ENCODE data around the gene ROR2. TPM values are rescaled to one million over a fixed set of nuclear protein-coding genes. Genes with fewer than 3 reads are reported as not detected.

Gene ROR2
- total and polyA plus RNA-seq, 2 donors (not counting 3 experiments of a cell fraction or from before 2014, with no cell fraction given) = not detected

- H3K9me1 ChIP-seq (replicated peaks; ENCODE audit: control insufficient read depth, extremely low read depth, insufficient read depth, low read length) = no peaks in the 10 kb centered on the region
- H3K9me3 ChIP-seq (replicated peaks; ENCODE audit: control insufficient read depth, insufficient read depth, low read length) = no peaks in the 10 kb centered on the region
- CTCF ChIA-PET = no interaction called here
- no peaks in the 10 kb centered on the region for H3K36me3 ChIP-seq (ENCODE audit: control insufficient read depth in 2 of 2, extremely low read depth in 1 of 2, insufficient read depth in 2 of 2, low read length in 2 of 2)
- H3K4me3 ChIP-seq (replicated peaks in 1 of 3; ENCODE audit: insufficient read depth in 1 of 3, low read depth in 1 of 3, low read length in 3 of 3) = no peak overlapping the region
- no peaks in the 10 kb centered on the region for H3K4me1 ChIP-seq (ENCODE audit: control insufficient read depth, extremely low read depth, insufficient read depth, low read length)
- no peaks in the 10 kb centered on the region for H4K20me1 ChIP-seq (replicated peaks; ENCODE audit: control insufficient read depth, extremely low read depth, insufficient read depth, low read length)
- DNase-seq (ENCODE audit: low read depth, low spot score) = no peak
- intact Hi-C loops (cut with micrococcal nuclease) = no loop called here
- no peak overlapping the region for H3K27ac ChIP-seq (ENCODE audit: insufficient read depth, low read depth, low read length)
- H3K79me2 ChIP-seq (ENCODE audit: control insufficient read depth, insufficient read depth, low read length) = no peaks in the 10 kb centered on the region
- dilution Hi-C loops (cut with MboI; ENCODE audit: extremely low pct_ligation_motif_present, low sequenced_read_pairs) = no loop called here
- H3K4me2 ChIP-seq (ENCODE audit: insufficient read depth, low read length) = no peak overlapping the region
- POLR2A ChIA-PET = no interaction called here
- no peak overlapping the region for H2AFZ ChIP-seq (ENCODE audit: low read depth, low read length)
- peaks cover 0 to 3% of the 10 kb centered on the region in 2 experiments for H3K27me3 ChIP-seq (ENCODE audit: control insufficient read depth in 2 of 2, insufficient read depth in 2 of 2, low read length in 2 of 2)
- no peak for FAIRE-seq
- BruUV-seq (replicated peaks) = no TSS peak
- no peak overlapping the region for H3K9ac ChIP-seq (replicated peaks; ENCODE audit: extremely low read depth, insufficient read depth, low read length)
- no peak for TF ChIP-seq JUN (IDR thresholded peaks at IDR 0.05; ENCODE audit: borderline replicate concordance, insufficient read depth, insufficient read length, low read depth)
- no peak for TF ChIP-seq EZH2 (IDR thresholded peaks at IDR 0.05; ENCODE audit: borderline replicate concordance, low read depth, low read length, severe bottlenecking)
- no peak for TF ChIP-seq MAX (IDR thresholded peaks at IDR 0.05; ENCODE audit: insufficient read depth, insufficient read length)
- no peak for TF ChIP-seq GATA2 (IDR thresholded peaks at IDR 0.05; ENCODE audit: insufficient read depth, insufficient read length, low read depth, low read length)
- TF ChIP-seq, protein P1, sequence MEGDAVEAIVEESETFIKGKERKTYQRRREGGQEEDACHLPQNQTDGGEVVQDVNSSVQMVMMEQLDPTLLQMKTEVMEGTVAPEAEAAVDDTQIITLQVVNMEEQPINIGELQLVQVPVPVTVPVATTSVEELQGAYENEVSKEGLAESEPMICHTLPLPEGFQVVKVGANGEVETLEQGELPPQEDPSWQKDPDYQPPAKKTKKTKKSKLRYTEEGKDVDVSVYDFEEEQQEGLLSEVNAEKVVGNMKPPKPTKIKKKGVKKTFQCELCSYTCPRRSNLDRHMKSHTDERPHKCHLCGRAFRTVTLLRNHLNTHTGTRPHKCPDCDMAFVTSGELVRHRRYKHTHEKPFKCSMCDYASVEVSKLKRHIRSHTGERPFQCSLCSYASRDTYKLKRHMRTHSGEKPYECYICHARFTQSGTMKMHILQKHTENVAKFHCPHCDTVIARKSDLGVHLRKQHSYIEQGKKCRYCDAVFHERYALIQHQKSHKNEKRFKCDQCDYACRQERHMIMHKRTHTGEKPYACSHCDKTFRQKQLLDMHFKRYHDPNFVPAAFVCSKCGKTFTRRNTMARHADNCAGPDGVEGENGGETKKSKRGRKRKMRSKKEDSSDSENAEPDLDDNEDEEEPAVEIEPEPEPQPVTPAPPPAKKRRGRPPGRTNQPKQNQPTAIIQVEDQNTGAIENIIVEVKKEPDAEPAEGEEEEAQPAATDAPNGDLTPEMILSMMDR (IDR thresholded peaks at IDR 0.05; ENCODE audit: extremely low read depth in 1 of 2, insufficient read depth in 1 of 2, low read depth in 1 of 2, low read length in 2 of 2) = no peak
- TF ChIP-seq MYC (IDR thresholded peaks at IDR 0.05; ENCODE audit: low read depth, low read length) = no peak
- no peak for TF ChIP-seq POLR2AphosphoS5 (IDR thresholded peaks at IDR 0.05; ENCODE audit: insufficient read depth, low read depth, low read length)
- TF ChIP-seq POLR2A (IDR thresholded peaks at IDR 0.05; ENCODE audit: low read depth, low read length) = no peak
- no peak for TF ChIP-seq FOS (IDR thresholded peaks at IDR 0.05; ENCODE audit: borderline replicate concordance, insufficient read depth, low read length)
Measured at GRCh38 chr9:91939978-91940377, 10.1 kb downstream of the ROR2 start.

Data from endothelial cell of umbilical vein (primary cell).